Measurements from ENCODE around the gene ARHGEF16.

ARHGEF16 gene

DNA sequence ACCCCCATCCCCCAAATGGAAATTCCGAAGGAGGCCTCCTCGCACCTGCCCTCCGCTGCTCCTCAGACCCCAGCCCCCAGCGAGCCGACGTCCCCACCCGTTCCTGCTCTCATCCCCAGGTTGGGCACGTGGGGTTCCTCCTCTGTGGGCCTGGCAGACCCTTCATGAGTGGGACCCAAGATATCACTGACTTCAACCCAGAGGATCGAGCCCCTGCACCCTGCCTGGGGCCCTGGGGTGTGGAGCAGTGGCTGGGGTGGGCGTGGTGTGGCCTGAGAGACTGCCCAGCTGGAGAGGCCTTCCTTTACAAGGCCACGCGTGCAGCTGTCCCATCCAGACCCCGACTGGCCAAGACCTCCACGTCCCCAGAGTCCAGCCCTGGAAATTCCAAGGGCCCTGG lies 17.6 kb upstream of the ARHGEF16 start:
- TF ChIP-seq, protein P1, sequence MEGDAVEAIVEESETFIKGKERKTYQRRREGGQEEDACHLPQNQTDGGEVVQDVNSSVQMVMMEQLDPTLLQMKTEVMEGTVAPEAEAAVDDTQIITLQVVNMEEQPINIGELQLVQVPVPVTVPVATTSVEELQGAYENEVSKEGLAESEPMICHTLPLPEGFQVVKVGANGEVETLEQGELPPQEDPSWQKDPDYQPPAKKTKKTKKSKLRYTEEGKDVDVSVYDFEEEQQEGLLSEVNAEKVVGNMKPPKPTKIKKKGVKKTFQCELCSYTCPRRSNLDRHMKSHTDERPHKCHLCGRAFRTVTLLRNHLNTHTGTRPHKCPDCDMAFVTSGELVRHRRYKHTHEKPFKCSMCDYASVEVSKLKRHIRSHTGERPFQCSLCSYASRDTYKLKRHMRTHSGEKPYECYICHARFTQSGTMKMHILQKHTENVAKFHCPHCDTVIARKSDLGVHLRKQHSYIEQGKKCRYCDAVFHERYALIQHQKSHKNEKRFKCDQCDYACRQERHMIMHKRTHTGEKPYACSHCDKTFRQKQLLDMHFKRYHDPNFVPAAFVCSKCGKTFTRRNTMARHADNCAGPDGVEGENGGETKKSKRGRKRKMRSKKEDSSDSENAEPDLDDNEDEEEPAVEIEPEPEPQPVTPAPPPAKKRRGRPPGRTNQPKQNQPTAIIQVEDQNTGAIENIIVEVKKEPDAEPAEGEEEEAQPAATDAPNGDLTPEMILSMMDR (IDR thresholded peaks at IDR 0.05; ENCODE audit: low read depth, low read length): no peak
- Histone ChIP-seq H3K4me3 (ENCODE audit: low read depth, low read length) (no peak overlapping the region), H3K27me3 (ENCODE audit: insufficient read depth, low read depth, severe bottlenecking) (no peaks in the 10 kb centered on the region), H3K36me3 (no peaks in the 10 kb centered on the region), H3K27ac (no peak overlapping the region), H3K9me3 (ENCODE audit: severe bottlenecking) (no peaks in the 10 kb centered on the region)
- no peak for DNase-seq

DNA sequence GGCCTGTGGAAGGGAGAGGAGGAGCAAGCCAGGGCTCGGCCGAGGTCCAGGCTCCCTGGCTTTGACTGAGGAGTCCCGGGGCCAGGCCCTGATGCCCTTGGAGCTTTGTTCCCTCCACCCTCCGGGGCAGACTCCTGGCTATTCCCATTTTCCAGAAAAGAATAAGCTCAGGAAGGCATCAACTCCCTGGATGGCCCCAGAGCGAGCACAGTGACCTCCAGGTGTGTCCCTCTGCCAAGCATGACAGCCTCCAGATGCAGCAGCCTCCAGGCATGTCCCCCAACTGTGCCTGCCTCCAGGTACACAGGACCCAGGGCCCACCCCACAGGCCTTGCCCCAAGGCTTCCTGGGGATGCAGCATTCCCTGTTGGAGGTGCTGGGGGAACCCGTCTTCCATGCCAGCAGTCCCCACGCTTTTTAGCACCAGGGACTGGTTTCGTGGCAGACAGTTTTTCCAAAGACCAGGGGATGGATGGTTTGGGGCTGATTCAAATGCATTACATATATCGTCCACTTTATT lies 15.7 kb upstream of the ARHGEF16 start:
- H3K36me3 ChIP-seq: no peaks in the 10 kb centered on the region
- TF ChIP-seq, protein P1 (IDR thresholded peaks at IDR 0.05; ENCODE audit: low read depth, low read length): no peak

DNA sequence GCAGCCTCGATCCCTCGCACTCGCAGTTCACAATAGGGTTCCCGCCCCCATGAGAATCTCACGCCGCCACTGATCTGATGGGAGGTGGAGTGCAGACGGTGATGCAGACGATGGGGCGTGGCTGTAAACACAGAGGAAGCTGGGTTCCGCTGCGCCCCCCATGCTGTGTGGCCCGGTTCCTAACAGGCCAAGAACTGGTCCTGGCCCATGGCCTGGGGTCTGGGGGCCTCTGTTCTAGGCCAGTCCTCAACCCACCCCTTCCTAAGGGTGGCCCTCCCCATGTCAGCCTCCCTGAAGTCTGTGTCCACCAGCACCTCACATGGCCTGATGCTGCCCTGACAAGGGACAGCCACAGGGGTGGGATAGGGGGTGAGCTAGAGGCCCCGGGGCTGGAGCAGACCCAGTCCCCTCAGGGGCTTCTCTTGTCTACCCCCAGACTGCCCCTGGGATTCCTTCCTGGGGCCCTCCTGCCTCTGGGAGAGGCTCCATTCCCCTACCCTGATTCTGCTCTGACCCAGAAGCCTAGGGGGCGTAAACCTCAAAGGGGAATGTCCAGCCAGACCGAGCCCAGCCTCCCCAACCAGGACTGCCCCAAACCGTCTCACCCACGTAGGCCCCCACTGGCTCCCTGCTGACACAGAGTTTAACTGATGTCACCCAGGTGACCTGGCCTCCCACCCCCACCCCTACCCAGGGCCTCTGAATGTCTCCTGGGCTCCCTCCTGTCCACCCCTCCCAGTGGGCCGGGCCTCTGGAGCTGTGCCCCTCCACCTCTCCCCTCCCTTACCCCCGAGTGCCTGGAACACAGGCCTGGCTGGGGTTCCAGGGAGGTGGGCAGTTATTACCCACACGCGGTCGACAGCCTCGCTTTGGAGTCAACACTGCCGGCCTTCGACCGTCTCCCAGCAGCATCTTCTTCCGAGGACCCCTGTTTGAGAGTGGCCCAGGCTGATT lies 14.8 kb upstream of the ARHGEF16 start:
- H3K36me3 ChIP-seq: no peaks in the 10 kb centered on the region
- no peak for DNase-seq
- H3K4me3 ChIP-seq (ENCODE audit: low read depth, low read length): no peak overlapping the region
- H3K27me3 ChIP-seq (ENCODE audit: insufficient read depth, low read depth, severe bottlenecking): no peaks in the 10 kb centered on the region
- TF ChIP-seq, protein P1 (IDR thresholded peaks at IDR 0.05; ENCODE audit: low read depth, low read length): no peak
- no peaks in the 10 kb centered on the region for H3K9me3 ChIP-seq (ENCODE audit: severe bottlenecking)
- no peak overlapping the region for H3K27ac ChIP-seq

More for the DNA sequence above, 15.7 kb upstream of the ARHGEF16 start:
- Histone ChIP-seq H3K4me3 (ENCODE audit: low read depth, low read length) (no peak overlapping the region), H3K27me3 (ENCODE audit: insufficient read depth, low read depth, severe bottlenecking) (no peaks in the 10 kb centered on the region), H3K9me3 (ENCODE audit: severe bottlenecking) (no peaks in the 10 kb centered on the region), H3K27ac (no peak overlapping the region)
- no peak for DNase-seq

DNA sequence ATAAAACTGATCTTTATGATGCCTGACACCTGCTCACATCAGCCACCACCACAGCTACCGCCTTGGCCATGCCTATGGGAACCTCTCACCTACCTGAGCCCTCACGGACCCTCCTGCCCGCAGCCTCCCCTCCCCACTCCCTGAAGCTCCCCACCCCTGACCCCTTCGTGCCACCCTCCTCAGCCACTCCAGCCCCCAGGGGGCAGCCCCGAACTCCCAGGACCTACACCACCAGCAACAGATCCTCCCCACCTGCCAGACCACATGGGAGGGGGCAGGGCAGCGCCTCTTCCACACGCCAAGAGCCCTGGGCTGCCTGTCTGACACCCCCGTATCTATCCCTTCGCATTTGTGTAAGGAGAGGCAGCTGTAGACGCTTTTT lies 14.2 kb upstream of the ARHGEF16 start:
- TF ChIP-seq, protein P1 (IDR thresholded peaks at IDR 0.05; ENCODE audit: low read depth, low read length): no peak
- no peaks in the 10 kb centered on the region for H3K9me3 ChIP-seq (ENCODE audit: severe bottlenecking)
- no peak overlapping the region for H3K27ac ChIP-seq
- no peak for DNase-seq
- H3K4me3 ChIP-seq (ENCODE audit: low read depth, low read length): no peak overlapping the region
- H3K27me3 ChIP-seq (ENCODE audit: insufficient read depth, low read depth, severe bottlenecking): no peaks in the 10 kb centered on the region
- H3K36me3 ChIP-seq: no peaks in the 10 kb centered on the region

DNA sequence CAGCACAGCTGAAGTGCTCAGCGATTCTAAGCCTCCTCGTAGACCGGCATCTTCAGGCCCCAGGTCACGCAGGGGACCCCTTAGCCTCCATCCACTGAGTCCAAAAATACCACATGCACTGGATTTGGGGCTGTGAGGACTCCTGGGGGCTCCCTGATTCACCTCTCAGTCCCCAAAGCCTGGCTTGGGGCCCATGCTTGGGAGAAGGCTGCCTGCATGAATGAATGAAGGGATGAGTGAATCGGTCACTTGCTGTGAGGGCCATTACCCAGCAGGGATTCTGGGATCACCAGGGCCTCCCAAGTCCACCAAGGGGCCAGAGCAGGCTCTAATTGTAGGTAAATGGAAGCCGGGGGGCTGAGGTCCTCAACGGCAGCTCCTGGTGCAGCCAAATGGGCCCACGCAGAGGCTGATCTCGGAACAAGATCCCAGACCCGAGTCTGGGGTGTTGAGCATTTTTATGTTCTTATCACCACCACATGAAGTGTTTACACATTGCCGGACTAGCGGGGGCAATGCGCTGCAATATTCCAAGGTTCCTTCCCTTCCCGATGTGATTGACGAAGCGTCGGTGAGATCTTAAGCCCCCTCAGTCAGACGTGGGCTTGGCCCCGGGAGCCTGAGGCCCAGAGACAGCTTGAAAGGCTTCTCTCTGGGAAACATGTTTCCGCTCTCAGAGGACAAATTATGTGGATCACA lies 13.6 kb upstream of the ARHGEF16 start:
- no peaks in the 10 kb centered on the region for H3K36me3 ChIP-seq
- H3K9me3 ChIP-seq (ENCODE audit: severe bottlenecking): no peaks in the 10 kb centered on the region
- no peaks in the 10 kb centered on the region for H3K27me3 ChIP-seq (ENCODE audit: insufficient read depth, low read depth, severe bottlenecking)
- no peak overlapping the region for H3K27ac ChIP-seq
- TF ChIP-seq, protein P1 (IDR thresholded peaks at IDR 0.05; ENCODE audit: low read depth, low read length): no peak
- no peak for DNase-seq
- H3K4me3 ChIP-seq (ENCODE audit: low read depth, low read length): no peak overlapping the region
